HG03575 (cell line): ENCODE results near the gene FRAT1.
"Not testable (repeated sequence)": the region's sequence is repeated elsewhere in the genome, so short reads cannot be mapped to it uniquely, and the experiment has no call there.

Source experiments
- ATAC-seq: cut with Tn5 transposase; IDR thresholded peaks from one replicate; pipeline ENCODE4 v1.9.1; 2021; ENCODE audit not compliant: unreplicated experiment, insufficient number of reproducible peaks, low FRiP score; ENCODE audit errors: extremely low read depth

The FRAT1 gene

DNA sequence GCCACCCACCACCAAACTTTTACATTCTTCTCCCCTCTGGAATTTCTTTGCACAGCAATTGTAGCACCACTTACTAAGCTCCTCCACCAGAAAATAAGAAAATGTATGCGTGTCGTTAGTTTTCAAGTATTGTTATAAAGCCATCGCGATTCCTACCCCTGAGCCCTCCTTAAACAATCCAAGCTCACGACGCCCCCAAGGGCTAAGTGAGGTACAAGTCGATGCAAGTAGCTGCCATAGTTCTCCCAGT is 14.2 kb downstream of the FRAT1 start:
- ATAC-seq = no peak

DNA sequence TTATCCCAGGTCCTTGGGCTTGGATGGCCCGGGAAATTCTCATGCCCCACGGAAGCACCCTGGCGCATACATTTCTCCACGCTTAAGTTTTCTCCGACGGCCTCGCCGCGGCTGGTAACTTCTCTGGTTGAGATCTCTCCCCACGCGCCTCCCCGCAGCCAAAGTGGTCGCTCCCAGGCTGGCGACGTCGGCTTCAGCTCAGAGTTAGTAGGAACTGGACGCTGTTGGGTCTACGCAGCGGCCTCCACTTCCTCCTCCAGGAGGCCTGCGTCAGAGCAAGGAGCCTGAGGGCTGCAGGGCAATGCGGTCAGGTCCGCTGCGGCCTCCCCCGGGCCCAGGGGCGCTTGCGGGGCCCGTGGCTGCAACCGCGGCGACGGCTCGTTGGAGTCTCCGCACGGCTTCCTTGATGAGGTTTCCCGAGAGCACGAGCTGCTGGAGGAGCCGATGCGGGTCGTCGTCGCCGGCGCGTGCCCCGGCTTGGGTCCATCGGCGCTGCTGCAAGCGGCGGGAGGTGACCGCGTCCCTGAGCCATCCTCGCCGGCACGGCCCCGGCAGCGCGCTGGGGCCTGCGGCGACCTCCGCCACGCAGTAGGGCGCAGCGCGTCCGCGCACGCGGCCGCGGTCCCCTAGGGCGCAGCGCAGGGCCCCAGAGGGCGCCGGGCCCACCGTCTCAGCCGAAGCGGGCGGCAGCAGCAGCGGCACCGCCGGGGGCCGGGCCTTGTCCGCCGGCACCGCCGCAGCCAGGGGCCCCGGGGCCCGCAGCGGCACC is 14.7 kb downstream of the FRAT1 start:
- no peak for ATAC-seq

DNA sequence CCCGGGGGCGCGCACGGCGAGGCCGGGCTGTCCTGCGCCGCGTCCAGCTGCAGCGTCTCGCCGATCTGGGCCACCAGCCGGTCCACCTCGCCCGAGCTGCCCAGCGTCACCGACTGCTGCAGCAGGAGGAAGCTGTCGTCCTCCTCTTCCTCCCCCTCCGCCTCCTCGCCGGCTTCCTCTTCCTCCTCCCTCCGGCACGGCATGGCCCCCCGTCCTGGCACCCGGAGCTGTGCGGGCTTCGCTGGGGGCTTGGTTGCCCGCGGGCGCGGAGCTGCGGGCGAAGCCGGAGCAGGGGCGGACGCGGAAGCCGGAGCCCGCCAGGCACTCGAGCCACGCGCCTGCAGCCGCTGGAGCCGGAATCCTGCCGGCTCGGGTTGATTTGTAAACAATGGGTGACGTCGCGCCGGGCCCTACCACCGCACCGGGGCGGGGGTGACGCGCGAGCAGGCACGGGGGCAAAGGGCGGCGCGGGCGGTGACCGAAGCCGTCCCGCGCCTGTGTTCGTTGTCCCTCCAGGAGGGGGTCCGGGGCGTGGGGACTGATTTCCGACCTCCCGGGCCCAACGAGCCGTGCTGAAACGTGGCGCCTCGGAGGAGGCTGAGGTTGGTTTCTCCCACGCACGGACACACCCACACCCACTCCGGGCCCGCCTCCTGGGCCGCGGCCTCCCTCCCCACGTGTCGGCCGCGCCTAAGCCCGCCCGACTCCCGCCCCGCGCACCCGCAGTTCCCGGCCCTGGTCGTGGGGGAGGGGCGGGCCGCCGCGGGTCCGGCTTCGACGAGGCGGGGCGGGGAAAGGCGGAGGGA is 15.5 kb downstream of the FRAT1 start, which contains the start of gene FRAT2:
Gene FRAT2 (minus strand): TSS at position 360 of the 806 bp plus-strand sequence. CDS start 157 bp downstream, at position 203.
- ATAC-seq = no peak

DNA sequence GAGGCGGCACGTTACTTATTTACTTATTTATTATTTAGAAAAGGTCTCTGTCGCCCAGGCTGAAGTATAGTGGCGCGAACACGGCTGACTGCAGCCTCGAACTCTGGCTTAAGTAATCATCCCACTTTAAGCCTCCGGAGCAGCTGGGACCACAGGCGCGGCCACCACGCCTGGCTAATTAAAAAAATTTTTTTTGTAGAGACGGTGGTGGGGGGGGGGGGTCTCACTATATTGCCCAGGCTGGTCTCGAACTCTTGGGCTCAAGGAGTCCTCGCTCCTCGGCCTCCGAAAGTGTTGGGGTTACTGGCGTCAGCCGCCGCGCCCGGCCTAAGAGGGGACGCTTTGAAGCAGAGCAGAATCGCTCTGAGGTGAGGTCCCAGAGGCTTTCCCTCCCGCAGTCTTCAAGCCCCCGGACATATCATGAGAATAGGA is 16.1 kb downstream of the FRAT1 start:
- ATAC-seq = no peak

DNA sequence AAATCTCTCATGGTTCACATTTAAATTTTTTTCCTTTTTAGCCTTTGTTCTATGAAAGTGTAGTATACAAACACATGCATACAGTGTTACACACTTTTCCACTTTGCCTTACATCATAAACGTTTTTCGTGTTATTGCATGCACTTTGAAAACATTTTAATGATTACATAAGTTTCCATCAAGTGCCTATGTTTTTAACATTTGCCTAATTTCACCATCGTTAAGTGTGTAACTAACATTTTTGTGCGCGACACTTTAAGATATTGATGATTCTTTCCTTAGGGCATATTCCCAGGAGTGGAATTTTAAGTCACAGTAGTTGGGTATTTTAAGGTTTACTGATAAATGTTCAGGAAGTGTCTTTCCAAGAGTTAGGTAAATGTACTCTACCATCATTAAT is 16.9 kb downstream of the FRAT1 start:
- no peak for ATAC-seq

DNA sequence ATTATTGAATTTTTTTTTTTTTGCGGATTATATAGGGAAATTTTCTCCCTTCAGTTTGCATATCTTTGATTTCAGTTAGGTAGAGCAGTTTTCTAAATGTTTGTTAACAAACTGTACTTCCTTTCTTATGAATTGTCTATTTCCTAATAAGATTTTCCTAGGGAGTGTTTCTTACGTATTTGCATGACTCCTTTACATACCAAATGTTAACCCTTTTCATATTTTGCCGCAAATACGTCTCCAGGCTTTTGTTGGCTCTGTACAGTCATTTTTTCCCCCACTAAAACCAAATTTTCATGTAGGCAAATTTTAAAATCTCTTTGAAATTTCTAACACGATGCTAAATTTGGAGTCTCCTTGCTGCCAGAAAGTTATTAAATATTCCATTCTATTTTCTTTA is 17.4 kb downstream of the FRAT1 start:
- no peak for ATAC-seq

DNA sequence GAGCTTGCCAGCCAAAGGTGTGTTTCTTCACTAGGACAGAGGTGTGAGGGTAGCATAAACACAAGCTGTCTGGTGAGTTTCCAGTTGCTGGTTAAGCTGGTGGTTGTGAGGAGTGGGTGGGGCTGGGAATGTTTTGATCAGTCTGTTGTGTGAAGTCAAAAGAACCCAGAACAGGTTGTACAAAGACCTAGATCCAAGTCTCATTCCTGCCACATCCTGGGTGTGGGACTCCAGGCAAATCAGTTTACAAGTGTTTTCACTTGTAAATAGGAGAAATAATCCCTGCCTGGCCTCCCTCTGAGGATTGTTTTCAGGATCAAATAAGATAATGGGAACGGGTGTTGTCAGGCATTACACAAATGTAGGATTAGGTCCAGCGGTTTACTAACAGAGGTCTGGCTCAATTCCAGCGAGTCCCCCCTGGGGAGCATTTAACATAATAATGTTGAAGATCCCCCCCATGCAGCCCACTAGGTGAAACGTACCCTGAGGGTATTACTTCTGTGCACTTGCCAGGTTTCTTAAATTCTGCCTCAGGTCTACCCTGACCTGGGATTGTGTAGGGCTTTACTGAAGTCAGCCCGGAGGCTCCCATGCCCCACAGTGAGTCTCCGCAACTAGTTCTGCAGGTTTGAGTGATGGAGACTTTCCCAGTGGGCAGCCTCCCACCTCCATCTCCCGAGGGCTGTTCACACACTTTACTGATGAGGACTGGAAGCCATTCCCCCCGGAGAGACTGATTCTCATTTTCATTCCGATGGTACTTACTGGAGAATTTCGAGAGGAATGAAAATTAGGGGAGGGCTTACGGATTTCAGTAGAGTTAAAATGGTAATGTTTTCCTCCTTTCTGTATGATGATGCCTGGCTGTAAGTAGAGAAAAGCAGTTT is 18.1 kb downstream of the FRAT1 start:
- no peak for ATAC-seq

DNA sequence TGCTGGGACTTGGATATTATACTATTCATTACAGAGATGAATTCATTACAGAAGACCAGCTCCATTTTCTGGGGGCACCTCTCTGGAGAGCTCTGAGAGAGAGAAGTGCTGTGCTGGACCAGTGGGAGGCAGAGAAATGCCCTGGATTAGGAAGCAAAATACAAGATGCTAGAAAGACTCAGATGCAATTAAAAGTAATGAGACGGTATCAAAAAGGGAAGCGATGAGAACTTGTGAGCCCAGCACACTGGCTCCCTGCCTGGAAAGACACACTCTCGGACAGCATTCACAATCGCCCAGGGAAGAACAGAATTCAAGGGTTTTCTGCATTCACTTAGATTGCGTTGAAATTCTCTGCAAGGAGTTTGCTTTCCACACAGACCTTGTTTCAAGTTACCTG is 19.0 kb downstream of the FRAT1 start:
- ATAC-seq = no peak

DNA sequence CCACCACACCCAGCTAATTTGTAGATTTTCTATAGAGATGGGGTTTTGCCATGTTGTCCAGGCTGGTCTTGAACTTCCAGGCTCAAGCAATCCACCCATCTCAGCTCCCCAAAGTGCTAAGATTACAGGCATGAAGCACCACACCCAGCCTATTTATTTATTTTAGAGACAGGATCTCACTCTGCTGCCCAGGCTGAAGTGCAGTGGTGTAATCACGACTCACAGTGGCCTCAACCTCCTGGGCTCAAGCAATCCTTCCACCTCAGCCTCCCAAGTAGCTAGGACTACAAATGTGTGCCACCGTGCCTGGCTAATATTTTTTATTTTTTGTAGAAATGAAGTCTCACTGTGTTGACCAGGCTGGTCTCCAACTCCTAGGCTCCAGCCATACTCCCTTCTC is 22.3 kb downstream of the FRAT1 start:
- ATAC-seq = no peak

DNA sequence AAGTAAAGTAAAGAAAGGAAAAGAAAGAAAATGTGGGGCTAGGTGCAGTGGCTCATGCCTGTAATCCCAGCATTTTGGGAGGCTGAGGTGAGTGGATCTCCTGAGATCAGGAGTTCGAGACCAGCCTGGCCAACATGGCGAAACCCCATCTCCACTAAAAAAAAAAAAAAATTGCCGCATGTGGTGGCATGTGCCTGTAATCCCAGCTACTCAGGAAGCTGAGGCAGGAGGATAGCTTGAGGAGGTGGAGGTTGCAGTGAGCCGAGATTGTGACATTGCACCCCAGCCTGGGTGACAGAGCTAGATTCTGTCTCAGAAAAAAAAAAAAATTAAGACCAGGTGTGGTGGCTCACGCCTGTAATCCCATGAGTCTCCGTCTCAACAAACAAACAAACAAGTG is 24.6 kb downstream of the FRAT1 start:
- ATAC-seq = not testable (repeated sequence)

DNA sequence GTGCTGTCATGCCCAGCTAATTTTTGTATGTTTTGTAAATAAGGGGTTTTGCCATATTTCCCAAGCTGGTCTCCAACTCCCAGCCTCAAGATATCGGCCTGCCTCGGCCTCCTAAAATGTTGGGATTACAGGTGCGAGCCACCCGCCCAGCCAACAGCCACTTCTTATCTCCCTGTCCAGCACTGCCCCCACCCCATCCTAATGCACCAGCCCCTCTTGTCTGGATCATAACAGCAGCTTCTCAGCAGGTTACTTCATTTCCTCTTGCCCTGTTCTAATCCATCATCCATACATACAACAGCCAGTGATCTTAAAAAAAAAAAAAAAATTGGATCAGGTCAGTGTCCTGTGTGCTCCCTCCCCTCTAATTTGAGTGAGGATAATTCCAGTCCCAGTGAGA is 28.2 kb downstream of the FRAT1 start:
- ATAC-seq = no peak

DNA sequence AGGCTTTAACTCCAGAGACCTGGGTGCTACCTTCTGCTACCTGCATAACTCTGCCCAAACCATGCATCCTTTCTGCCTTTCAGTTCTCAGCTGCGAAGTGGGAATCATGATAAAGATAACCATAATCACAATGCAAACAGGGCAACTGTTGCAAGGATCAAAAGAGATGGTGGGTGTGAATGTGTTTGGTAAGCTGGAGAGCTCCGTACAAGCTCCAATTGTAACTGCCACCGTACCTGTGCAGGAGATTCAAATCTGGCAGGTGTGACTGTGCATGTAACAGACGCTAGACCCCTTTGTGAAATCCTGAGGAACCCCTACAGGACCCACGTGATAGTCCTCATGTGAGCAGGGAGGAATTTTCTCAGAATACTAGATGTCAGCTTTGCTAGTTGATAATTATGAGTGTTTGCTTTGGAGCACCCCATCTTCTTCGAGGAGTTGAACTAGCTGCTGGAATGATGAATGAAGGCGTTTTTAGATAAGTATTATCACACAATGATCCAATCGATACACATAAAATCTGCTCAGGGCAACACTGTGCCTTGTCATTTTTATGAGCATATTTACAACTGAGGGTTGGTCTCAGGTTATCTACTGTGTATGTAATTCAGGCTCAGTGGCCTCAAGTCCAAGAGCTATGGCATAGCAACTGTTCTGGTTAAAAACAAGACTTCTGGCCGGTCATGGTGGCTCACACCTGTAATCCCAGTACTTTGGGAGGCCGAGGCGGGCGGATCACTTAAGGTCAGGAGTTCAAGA is 30.9 kb downstream of the FRAT1 start:
- ATAC-seq = no peak

DNA sequence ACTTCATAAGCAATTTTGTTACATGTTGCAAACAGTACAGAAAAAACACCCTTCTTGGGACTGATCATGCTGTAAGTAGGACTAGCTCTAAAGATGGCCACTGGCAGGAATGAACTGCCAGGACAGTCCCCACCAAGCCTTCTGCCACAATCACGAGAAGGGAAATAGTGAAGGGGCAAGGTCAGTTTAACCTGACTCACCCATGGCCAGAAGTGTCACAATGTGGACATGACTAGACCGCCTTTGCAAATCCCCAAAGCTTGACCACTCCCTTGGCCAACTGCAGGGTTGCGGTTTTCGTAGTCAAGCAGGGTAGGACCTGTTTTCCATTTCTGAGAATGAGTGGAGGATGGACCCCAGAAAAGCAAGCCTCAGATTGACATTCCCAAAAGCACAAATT is 34.9 kb downstream of the FRAT1 start:
- ATAC-seq = no peak

DNA sequence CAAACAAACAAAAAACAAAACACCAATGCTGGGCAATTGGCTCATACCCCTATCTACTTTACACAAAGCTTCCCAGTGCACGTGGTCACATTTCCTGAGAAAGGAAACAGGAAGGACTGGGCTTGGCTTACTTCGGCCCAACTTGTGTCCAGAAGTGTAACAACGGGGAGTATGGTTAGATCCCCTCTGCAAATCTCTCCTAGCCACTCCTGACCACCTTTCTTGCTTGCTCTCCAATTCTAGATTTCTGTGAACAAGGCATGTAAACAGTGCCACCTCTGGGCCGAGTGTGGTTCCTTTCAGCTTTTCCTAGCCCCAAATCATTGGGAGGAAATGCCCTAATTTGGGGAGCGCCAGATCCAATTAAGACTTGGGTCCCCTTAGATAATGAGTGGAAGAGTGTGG is 36.5 kb downstream of the FRAT1 start:
- ATAC-seq = no peak

DNA sequence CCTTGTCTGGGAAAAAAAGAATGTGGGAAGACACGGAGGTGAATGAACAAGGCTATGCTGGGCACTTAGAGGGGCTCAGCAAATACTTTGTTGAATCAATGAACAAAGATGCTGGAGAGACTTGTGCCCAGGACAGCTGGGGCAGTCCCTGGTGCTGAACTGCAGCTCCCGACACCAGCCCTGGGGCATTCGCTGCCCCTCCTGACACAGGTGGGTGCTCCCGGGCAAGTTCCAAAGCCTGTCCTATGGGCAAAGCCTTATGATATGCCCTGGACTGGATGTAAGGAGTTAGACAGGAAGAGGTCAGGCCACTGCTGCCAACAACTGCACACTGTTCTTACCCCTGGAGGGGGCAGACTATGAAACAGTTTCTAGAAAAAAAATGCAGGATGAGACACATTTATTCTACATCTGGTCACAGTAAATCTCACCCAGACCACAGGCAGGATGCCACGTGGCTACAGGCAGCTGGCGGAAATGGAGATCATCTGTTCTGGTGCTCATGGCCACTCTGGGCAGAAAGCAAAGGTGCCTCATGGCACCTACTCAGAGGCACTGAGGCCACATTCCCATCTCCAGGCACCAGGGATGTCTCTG is 37.3 kb downstream of the FRAT1 start:
- no peak for ATAC-seq

DNA sequence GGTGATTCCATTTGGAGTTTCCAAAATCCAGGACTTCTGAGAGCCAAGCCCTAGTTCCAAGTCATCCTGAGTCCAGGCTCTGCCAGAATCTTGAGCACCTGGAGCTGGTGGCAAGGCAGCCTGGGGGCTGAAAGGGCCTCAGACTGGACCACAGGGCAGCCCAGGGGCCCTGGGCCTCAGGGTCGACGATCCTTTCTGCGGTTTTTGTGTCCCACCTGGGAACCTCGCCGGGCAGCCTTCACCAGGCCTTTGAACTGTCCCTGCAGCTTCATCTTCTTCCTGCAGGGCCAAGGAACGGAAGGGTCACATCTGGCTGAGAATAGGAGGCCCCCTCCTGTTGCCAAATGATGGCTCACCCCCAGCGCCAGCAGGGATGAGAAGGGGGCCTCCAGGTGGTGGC is 37.8 kb downstream of the FRAT1 start:
- no peak for ATAC-seq

DNA sequence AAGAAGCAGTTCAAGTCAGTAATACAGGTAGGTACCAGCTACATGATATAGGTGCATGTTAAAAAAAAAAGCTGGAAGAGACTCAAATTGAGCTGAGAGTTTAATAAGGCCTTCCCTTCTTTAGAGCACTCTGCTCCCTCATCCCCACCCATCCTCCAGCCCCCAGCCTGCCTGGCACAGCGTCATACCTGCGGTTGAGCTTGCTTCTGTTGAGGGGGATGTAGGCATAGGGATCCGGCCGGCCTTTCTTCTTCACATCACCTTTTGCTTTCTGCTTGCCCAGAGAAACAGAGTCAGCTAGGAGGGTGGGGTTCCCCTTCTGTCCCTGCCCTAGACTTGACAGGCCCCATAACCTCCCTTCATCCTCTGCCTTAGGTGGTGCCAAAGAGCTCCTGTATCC is 39.3 kb downstream of the FRAT1 start:
- no peak for ATAC-seq

DNA sequence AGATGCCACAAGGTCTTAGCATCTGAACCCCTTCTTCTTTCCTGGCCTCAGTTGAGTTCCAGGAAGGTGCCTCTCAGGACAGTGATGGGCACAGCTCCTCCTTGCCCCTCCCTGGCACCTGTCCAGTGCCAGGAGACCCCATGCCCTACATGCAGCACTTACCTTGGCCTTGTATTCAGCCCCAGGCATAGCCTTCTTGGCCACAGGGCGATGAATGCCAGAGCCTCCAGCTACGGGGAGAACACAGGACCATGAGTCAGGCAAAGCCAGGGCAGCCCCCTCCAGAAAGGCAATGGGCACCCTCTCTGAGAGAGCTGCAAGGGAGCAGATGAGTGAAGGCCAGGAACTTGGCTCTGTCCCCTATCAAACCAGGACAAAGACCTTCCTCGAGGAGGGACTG is 39.7 kb downstream of the FRAT1 start:
- no peak for ATAC-seq
